PFSK-1 (cell line): ENCODE data around the gene KCTD3.

Experiments
- FOXP2 ChIP-seq: optimal IDR thresholded peaks from 2 replicates; pipeline ENCODE3; 2011; ENCODE audit warnings: borderline replicate concordance, control low read depth, inconsistent platforms; ENCODE audit not compliant: insufficient read depth; ENCODE audit errors: extremely low read length, extremely low read depth
- POLR2AphosphoS5 ChIP-seq: IDR thresholded peaks from 2 replicates; pipeline ENCODE4 v1.6.1; 2012; ENCODE audit warnings: low read depth, mild to moderate bottlenecking, control low read depth, low read length, moderate library complexity
- REST ChIP-seq, 2 experiments: IDR thresholded peaks; 2 replicates each; pipeline versions ENCODE4 v1.6.1 to v1.8.0; 2011 to 2012; ENCODE audit warnings: low read depth in 2 of 2, low read length in 2 of 2, control low read depth in 1 of 2, inconsistent platforms in 1 of 2, mild to moderate bottlenecking in 1 of 2, moderate library complexity in 1 of 2; ENCODE audit not compliant: insufficient read depth in 1 of 2
- SIN3A ChIP-seq: IDR thresholded peaks from 2 replicates; pipeline ENCODE4 v1.6.1; 2012; ENCODE audit warnings: mild to moderate bottlenecking, low read length, moderate library complexity, borderline replicate concordance; ENCODE audit not compliant: insufficient read depth
- TAF1 ChIP-seq: IDR thresholded peaks from 2 replicates; pipeline ENCODE4 v1.6.1; 2012; ENCODE audit warnings: low read length, control low read depth, borderline replicate concordance; ENCODE audit not compliant: insufficient read depth

The KCTD3 gene

GRCh38 chr1:215660259-215660658 lies 93.2 kb downstream of the KCTD3 start:
- TF ChIP-seq SIN3A, result no peak
- no peak for TF ChIP-seq REST (IDR thresholded peaks at IDR 0.05; ENCODE audit: insufficient read depth in 1 of 2, low read depth in 2 of 2, low read length in 2 of 2)
- no peak for TF ChIP-seq POLR2AphosphoS5
- TF ChIP-seq TAF1, result no peak
- no peak for TF ChIP-seq FOXP2

DNA sequence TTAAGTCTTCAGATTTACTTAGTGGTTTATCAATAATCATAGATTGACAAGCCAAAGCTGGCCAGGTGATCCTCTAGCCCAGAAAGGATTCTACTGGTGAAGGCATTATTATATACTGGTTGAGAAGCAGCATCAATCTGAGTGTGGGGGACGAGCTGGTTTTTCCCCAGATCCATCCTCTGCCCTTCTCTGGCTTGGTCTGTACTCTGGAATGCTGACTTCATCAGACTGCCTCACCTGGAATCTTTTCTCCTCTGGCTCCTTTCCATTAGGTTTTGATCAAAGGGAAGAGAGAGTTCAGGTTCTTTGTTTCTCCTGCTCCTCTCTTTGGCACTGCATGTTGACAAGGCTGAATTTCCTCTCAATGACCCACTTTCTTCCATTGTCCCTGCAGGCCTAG lies 93.9 kb downstream of the KCTD3 start:
- TF ChIP-seq POLR2AphosphoS5 (no peak), FOXP2 (no peak), REST (IDR thresholded peaks at IDR 0.05; ENCODE audit: insufficient read depth in 1 of 2, low read depth in 2 of 2, low read length in 2 of 2) (no peak), TAF1 (no peak), SIN3A (no peak)

DNA sequence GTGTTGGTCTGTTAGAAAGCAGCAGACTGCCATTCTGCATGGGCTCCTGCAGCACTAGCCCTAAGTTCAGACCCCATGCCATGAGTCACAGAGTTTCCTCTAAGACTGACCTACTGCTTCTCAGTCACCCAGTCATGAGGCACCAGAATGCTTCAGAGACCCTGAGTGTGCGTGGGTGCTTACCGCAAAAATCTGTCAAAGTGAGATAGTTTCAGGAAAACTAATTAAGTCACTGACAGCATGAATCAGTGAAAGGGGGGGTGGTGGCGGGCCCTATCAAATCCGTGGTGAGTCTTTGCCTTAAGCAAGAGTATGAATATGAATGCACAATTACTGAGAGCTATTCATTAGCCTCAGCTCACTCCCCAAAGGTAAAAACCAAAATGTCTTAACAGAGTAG lies 98.1 kb downstream of the KCTD3 start:
- no peak for TF ChIP-seq TAF1
- no peak for TF ChIP-seq FOXP2
- no peak for TF ChIP-seq POLR2AphosphoS5
- TF ChIP-seq REST (IDR thresholded peaks at IDR 0.05; ENCODE audit: insufficient read depth in 1 of 2, low read depth in 2 of 2, low read length in 2 of 2), result no peak
- no peak for TF ChIP-seq SIN3A

GRCh38 chr1:215667761-215668160 lies 100.7 kb downstream of the KCTD3 start:
- TF ChIP-seq FOXP2 (no peak), REST (IDR thresholded peaks at IDR 0.05; ENCODE audit: insufficient read depth in 1 of 2, low read depth in 2 of 2, low read length in 2 of 2) (no peak), SIN3A (no peak), TAF1 (no peak), POLR2AphosphoS5 (no peak)

DNA sequence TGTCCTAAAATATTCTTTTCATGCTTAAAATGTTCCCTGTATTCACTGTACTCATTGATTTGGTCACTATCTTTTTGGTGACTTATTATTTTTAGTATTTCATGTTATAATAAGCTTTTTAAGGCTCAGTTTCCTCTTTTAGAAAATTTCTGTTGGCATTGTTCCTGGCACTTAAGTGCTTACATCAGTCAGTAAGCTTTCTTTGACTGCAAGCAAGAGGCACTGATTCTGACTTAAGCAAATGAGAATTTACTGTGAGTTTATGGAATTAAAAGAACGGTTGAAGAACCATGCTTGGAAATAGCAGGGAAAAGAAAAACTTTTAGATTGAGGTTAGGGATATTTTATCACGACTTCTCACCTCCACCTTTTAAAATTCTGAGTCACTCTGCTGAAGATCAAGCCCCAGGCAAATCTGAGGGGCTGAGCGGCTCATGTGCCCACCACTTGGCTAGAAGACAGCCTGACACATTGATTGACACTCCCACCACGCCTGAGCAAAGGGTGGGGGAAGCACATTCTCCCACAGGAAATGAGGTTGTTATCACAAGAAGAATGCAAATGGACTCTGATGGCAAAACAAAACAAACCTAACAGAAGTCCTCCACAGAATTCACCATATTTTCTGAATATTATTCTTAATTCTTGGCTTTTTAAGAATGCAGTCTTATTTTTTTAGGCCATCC lies 102.8 kb downstream of the KCTD3 start:
- TF ChIP-seq TAF1 (no peak), POLR2AphosphoS5 (no peak), REST (IDR thresholded peaks at IDR 0.05; ENCODE audit: insufficient read depth in 1 of 2, low read depth in 2 of 2, low read length in 2 of 2) (no peak), SIN3A (no peak)
